H1 (cell line): ENCODE results near the gene SLIT3. TPM values are rescaled to one million over a fixed set of nuclear protein-coding genes. Genes with fewer than 3 reads are reported as not detected.

Source experiments
- CTCF ChIA-PET: fragments of 300-600 bp; sonication (Branson Sonifier 250); formaldehyde crosslinking; loops from one replicate; lab custom pipeline; 2021; ENCODE audit not compliant: partially characterized antibody; lab: Charles Lee
- POLR2A ChIA-PET: fragments of 300-600 bp; sonication (Branson Sonifier 250); formaldehyde crosslinking; loops from one replicate; lab custom pipeline; 2021; ENCODE audit warnings: inconsistent platforms; ENCODE audit not compliant: partially characterized antibody; lab: Charles Lee
- DNase-seq, 2 experiments: peaks; one replicate each; pipeline versions ENCODE4 v3.0.0 to v3.0.0-alpha.2; 2010 to 2022; ENCODE audit warnings: low spot score in 2 of 2, low read depth in 1 of 2, mixed read lengths in 1 of 2
- FAIRE-seq: peaks from 2 replicates; lab custom pipeline; 2011; peaks lifted over from hg19 to GRCh38; lab: Jason Lieb, UNC
- H2AFZ ChIP-seq: 2 replicates; pipeline ENCODE4 v1.8.1; 2012; ENCODE audit warnings: low read length, inconsistent platforms
- H2AK5ac ChIP-seq: 2 replicates; pipeline ENCODE4 v1.6.1; 2013; ENCODE audit warnings: low read depth, low read length
- H2BK120ac ChIP-seq: replicated peaks from 2 replicates; pipeline ENCODE3; 2013; ENCODE audit warnings: low read depth, low read length, inconsistent platforms
- H2BK12ac ChIP-seq: 2 replicates; pipeline ENCODE4 v1.6.1; 2013; ENCODE audit warnings: low read depth, low read length
- H2BK15ac ChIP-seq: 2 replicates; pipeline ENCODE4 v1.6.1; 2013; ENCODE audit warnings: low read length
- H2BK20ac ChIP-seq: 2 replicates; pipeline ENCODE4 v1.6.1; 2013; ENCODE audit warnings: low read length
- H2BK5ac ChIP-seq: 2 replicates; pipeline ENCODE4 v1.6.1; 2013; ENCODE audit warnings: low read depth, low read length
- H3K14ac ChIP-seq: 2 replicates; pipeline ENCODE4 v1.6.1; 2013; ENCODE audit warnings: inconsistent platforms; ENCODE audit not compliant: insufficient read length
- H3K18ac ChIP-seq: 2 replicates; pipeline ENCODE4 v1.6.1; 2013; ENCODE audit warnings: low read length; ENCODE audit errors: extremely low read depth
- H3K23ac ChIP-seq: 2 replicates; pipeline ENCODE4 v1.6.1; 2013; ENCODE audit warnings: inconsistent platforms; ENCODE audit not compliant: insufficient read length
- H3K23me2 ChIP-seq: 2 replicates; pipeline ENCODE4 v1.6.1; 2013; ENCODE audit warnings: low read depth, low read length
- H3K27ac ChIP-seq: 2 replicates; pipeline ENCODE4 v1.6.1; 2011; ENCODE audit warnings: low read depth, low read length, inconsistent platforms
- H3K27me3 ChIP-seq, 4 experiments: replicated peaks in 1 of 4; 1 replicate in 1 of 4; 2 replicates in 3 of 4; pipeline versions ENCODE4 v1.6.1 to v1.8.1; 2011 to 2013; ENCODE audit warnings: low read length in 3 of 4, mild to moderate bottlenecking in 3 of 4, inconsistent platforms in 2 of 4, mixed read lengths in 2 of 4, moderate library complexity in 1 of 4; ENCODE audit not compliant: control insufficient read depth in 3 of 4, insufficient read depth in 3 of 4; ENCODE audit errors: extremely low read depth in 1 of 4
- H3K36me3 ChIP-seq, 4 experiments: 2 replicates each; pipeline versions ENCODE4 v1.6.1 to v1.8.1; 2011 to 2013; ENCODE audit warnings: mild to moderate bottlenecking in 4 of 4, low read length in 3 of 4, moderate library complexity in 2 of 4, control low read depth in 1 of 4, inconsistent platforms in 1 of 4; ENCODE audit not compliant: insufficient read depth in 4 of 4, control insufficient read depth in 2 of 4
- H3K4ac ChIP-seq: replicated peaks from 2 replicates; pipeline ENCODE3; 2013; ENCODE audit warnings: low read length, low read depth, mixed read lengths, inconsistent platforms; ENCODE audit not compliant: insufficient read length
- H3K4me1 ChIP-seq, 4 experiments: replicated peaks in 1 of 4; 1 replicate in 1 of 4; 2 replicates in 3 of 4; pipeline versions ENCODE4 v1.6.1 to v1.8.1; 2011 to 2013; ENCODE audit warnings: low read length in 3 of 4, inconsistent platforms in 2 of 4, mixed read lengths in 1 of 4; ENCODE audit not compliant: insufficient read depth in 4 of 4, control insufficient read depth in 3 of 4
- H3K4me2 ChIP-seq, 2 experiments: 2 replicates each; pipeline versions ENCODE4 v1.6.1 to v1.8.1; 2011 to 2013; ENCODE audit warnings: low read depth in 2 of 2, low read length in 2 of 2, control low read depth in 1 of 2, inconsistent platforms in 1 of 2, mild to moderate bottlenecking in 1 of 2; ENCODE audit not compliant: insufficient read depth in 1 of 2
- H3K4me3 ChIP-seq, 4 experiments: fragments of 200-600, 300-600 bp in 1 of 4; sonication (generic), shearing (Covaris generic), sonication (Bioruptor Twin) in 1 of 4; 2 replicates each; pipeline versions ENCODE4 v1.5.1 to v1.8.1; 2011 to 2016; ENCODE audit warnings: low read length in 4 of 4, low read depth in 3 of 4, control low read depth in 2 of 4, inconsistent platforms in 2 of 4, mild to moderate bottlenecking in 2 of 4, mixed read lengths in 1 of 4, moderate library complexity in 1 of 4; ENCODE audit not compliant: insufficient read depth in 2 of 4; ENCODE audit errors: extremely low read depth in 1 of 4
- H3K56ac ChIP-seq: replicated peaks from 2 replicates; pipeline ENCODE3; 2013; ENCODE audit warnings: low read depth, mild to moderate bottlenecking, mixed read lengths, low read length, inconsistent platforms; ENCODE audit not compliant: insufficient read length
- H3K79me1 ChIP-seq: 2 replicates; pipeline ENCODE4 v1.6.1; 2013; ENCODE audit warnings: low read depth, low read length, control low read depth
- H3K79me2 ChIP-seq, 2 experiments: 2 replicates each; pipeline versions ENCODE4 v1.6.1 to v1.8.1; 2012 to 2013; ENCODE audit warnings: low read length in 2 of 2, mild to moderate bottlenecking in 2 of 2, inconsistent platforms in 1 of 2; ENCODE audit not compliant: insufficient read depth in 2 of 2, control insufficient read depth in 1 of 2
- H3K9ac ChIP-seq, 4 experiments: replicated peaks in 1 of 4; 1 replicate in 1 of 4; 2 replicates in 3 of 4; pipeline versions ENCODE4 v1.6.1 to v1.8.1; 2011 to 2013; ENCODE audit warnings: low read depth in 3 of 4, low read length in 3 of 4, control low read depth in 2 of 4, mild to moderate bottlenecking in 2 of 4, moderate library complexity in 2 of 4, inconsistent platforms in 1 of 4; ENCODE audit errors: extremely low read depth in 1 of 4
- H3K9me3 ChIP-seq, 2 experiments: 2 replicates each; pipeline versions ENCODE4 v1.6.1 to v1.8.1; 2012 to 2013; ENCODE audit warnings: mild to moderate bottlenecking in 2 of 2, moderate library complexity in 2 of 2, control low read depth in 1 of 2, inconsistent platforms in 1 of 2, low read depth in 1 of 2, low read length in 1 of 2, mixed read lengths in 1 of 2; ENCODE audit not compliant: insufficient read depth in 2 of 2
- H4K20me1 ChIP-seq, 2 experiments: replicated peaks in 1 of 2; 2 replicates each; pipeline versions ENCODE3 to v1.8.1; 2011 to 2013; ENCODE audit warnings: inconsistent platforms in 2 of 2, low read length in 2 of 2, mild to moderate bottlenecking in 1 of 2; ENCODE audit not compliant: insufficient read depth in 2 of 2, control insufficient read depth in 1 of 2
- H4K5ac ChIP-seq: 2 replicates; pipeline ENCODE4 v1.6.1; 2013; ENCODE audit warnings: low read length, low read depth, mixed read lengths, inconsistent platforms; ENCODE audit not compliant: insufficient read length
- H4K8ac ChIP-seq: 2 replicates; pipeline ENCODE4 v1.8.0; 2013; ENCODE audit warnings: mild to moderate bottlenecking, moderate library complexity, low read length, inconsistent platforms; ENCODE audit not compliant: insufficient read depth; ENCODE audit errors: extremely low read depth
- H4K91ac ChIP-seq: replicated peaks from 2 replicates; pipeline ENCODE3; 2013; ENCODE audit warnings: low read length, mixed read lengths, inconsistent platforms; ENCODE audit not compliant: insufficient read length
- CTBP2 ChIP-seq: IDR thresholded peaks from 2 replicates; pipeline ENCODE4 v1.7.0; 2011; ENCODE audit warnings: borderline replicate concordance, mild to moderate bottlenecking, moderate library complexity, mixed read lengths, low read length; ENCODE audit not compliant: insufficient read depth, insufficient read length
- FOSL1 ChIP-seq: IDR thresholded peaks from 2 replicates; pipeline ENCODE4 v1.6.1; 2011; ENCODE audit warnings: mild to moderate bottlenecking, low read depth, low read length, moderate library complexity; ENCODE audit not compliant: insufficient read depth
- USF2 ChIP-seq: IDR thresholded peaks from 2 replicates; pipeline ENCODE4 v1.6.1; 2011; ENCODE audit warnings: low read length, improper control_type of control experiment
- WGBS, 2 experiments: shearing (Covaris generic) in 1 of 2; methylation state at CpG; one replicate each; pipeline versions ENCODE4 v1.1.6 to v1.1.7; 2013 to 2015; ENCODE audit warnings: low lambda C conversion rate in 2 of 2, mixed read lengths in 2 of 2, inconsistent platforms in 1 of 2, low coverage in 1 of 2, missing lambda C conversion rate in 1 of 2; ENCODE audit not compliant: insufficient replicate concordance in 2 of 2, insufficient coverage in 1 of 2, insufficient read length in 1 of 2; ENCODE audit errors: extremely low coverage in 1 of 2, missing lambda C conversion rate in 1 of 2; 5-methylcytosine and 5-hydroxymethylcytosine counted together
- polyA plus RNA-seq, 7 experiments: library from polyadenylated mRNA; depleted of rRNA in 3 of 7; stranded (reverse) in 5 of 7; unstranded in 2 of 7; fragments of >200 nt in 5 of 7; fragments of 200-250 nt in 2 of 7; gene quantifications; 1 replicate in 5 of 7; 2 replicates in 1 of 7; 4 replicates in 1 of 7; pipeline versions ENCODE4 v1.2.1 to v1.2.3, GENCODE V29; 2011 to 2013; ENCODE audit warnings: missing spikeins in 2 of 7, mixed read lengths in 2 of 7
- total RNA-seq: library from RNA; stranded (reverse); fragmentation: NEBNext Ultra II Directional; extraction: Animal tissue kit (Norgen Biotek cat#: 25700); gene quantifications from 2 replicates; pipeline ENCODE4 v1.2.1, GENCODE V29; 2021
- TF ChIP-seq, protein P1 (sequence below): IDR thresholded peaks from 2 replicates; pipeline ENCODE4 v1.6.1; 2011; ENCODE audit warnings: low read depth, mild to moderate bottlenecking, low read length; ENCODE audit not compliant: insufficient read depth

SLIT3 gene
- total and polyA plus RNA-seq, 2 of the 8 experiments (the other 6 are each of a cell fraction or from before 2014, with no cell fraction given), result 1.1 to 1.2 TPM

GRCh38 chr5:169273451-169273850 lies 27.5 kb downstream of the SLIT3 start:
- Histone ChIP-seq H2BK120ac (no peak overlapping the region), H3K23me2 (no peaks in the 10 kb centered on the region), H4K20me1 (no peaks in the 10 kb centered on the region), H3K14ac (no peak overlapping the region), H2AK5ac (no peak overlapping the region), H3K4me2 (no peak overlapping the region), H2BK20ac (no peak overlapping the region), H2AFZ (no peak overlapping the region), H3K27ac (no peak overlapping the region), H3K79me2 (no peaks in the 10 kb centered on the region), H4K91ac (no peak overlapping the region), H2BK15ac (no peak overlapping the region), H3K4ac (no peak overlapping the region), H3K9ac (no peak overlapping the region), H3K79me1 (no peaks in the 10 kb centered on the region), H4K8ac (no peak overlapping the region), H3K36me3 (no peaks in the 10 kb centered on the region), H3K4me3 (no peak overlapping the region), H3K27me3 (no peaks in the 10 kb centered on the region), H3K9me3 (no peaks in the 10 kb centered on the region), H3K56ac (no peak overlapping the region), H3K23ac (no peak overlapping the region), H2BK5ac (no peak overlapping the region), H4K5ac (no peak overlapping the region), H2BK12ac (0 out of 2 replicates have a peak overlapping the region, but pooled peaks have one; percentile 23), H3K4me1 (peaks cover 0 to 6% (median 3%) of the 10 kb centered on the region in 4 experiments; a peak in 3 of 7 replicates), H3K18ac (peak overlapping the region; percentile 40; the same call in 1 of the 2 replicates)
- POLR2A ChIA-PET, result no interaction called here
- CTCF ChIA-PET, result interaction anchor here (0.6 to 4.1 kb wide), 7 partner anchors 16 to 307 kb away, joined by 3 to 22 read pairs (median 3); partner anchors contain the start of gene SLIT3
- 92% methylated on average over 1 of the region's 1 CpG; no CpG with 5 or more reads in 1 of the 2 experiments for WGBS, 2 experiments
- FAIRE-seq (no peak), DNase-seq (no peak)
- TF ChIP-seq, protein P1, sequence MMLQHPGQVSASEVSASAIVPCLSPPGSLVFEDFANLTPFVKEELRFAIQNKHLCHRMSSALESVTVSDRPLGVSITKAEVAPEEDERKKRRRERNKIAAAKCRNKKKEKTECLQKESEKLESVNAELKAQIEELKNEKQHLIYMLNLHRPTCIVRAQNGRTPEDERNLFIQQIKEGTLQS, result no peak
- no peak for TF ChIP-seq FOSL1
- TF ChIP-seq USF2, result no peak
- TF ChIP-seq CTBP2, result no peak
